ENCODE measurements around the gene HEPN1. TPM values are rescaled to one million over a fixed set of nuclear protein-coding genes. Genes with fewer than 3 reads are reported as not detected.

Gene HEPN1
- total RNA-seq, 1 donor from 2014 or later: not detected

DNA sequence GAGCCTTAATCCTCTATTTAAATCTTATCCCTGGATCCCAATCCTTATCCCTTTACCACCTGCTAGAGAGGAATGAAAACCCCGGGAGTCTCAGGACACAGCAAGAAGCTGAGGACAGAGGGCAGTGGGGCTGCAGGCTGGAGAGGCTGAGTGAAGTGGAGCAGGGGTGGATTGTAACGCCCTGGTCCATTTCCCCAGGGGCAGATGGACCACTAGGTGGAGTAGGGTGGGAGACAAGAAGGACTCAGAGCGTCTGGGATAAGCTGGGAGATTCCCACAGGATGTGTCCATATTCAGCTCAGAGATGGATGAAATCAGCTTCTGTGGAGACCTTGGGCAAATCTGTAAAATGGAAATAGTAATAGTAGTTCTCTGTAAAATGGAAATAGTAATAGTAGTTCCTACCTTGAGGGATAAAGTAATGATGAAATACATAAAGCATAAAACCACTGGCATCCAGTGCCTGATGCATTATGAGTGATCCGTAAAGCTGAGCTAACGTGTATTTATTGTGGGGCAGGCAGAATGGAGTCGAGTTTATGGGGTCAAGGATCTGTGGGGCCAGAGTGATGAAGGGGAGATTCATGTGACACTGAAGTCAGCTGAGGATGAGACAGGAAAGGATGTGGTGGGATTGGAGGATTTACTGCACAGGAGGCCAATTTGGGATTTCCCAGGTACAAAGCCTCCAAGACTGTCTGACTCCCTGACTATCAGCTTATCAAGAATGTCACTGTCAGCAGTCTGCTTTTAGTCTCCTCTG lies 19.5 kb upstream of the HEPN1 start:
- Mint-ChIP-seq H3K36me3 (no peaks in the 10 kb centered on the region), H3K27me3 (ENCODE audit: insufficient read depth, low read depth) (no peaks in the 10 kb centered on the region), H3K4me3 (no peak overlapping the region), H3K9me3 (no peaks in the 10 kb centered on the region), H3K27ac (no peak overlapping the region), H3K4me1 (peaks cover 19% of the 10 kb centered on the region)
- no peak for TF ChIP-seq EZH2 (IDR thresholded peaks at IDR 0.05)
- TF ChIP-seq, protein P1, sequence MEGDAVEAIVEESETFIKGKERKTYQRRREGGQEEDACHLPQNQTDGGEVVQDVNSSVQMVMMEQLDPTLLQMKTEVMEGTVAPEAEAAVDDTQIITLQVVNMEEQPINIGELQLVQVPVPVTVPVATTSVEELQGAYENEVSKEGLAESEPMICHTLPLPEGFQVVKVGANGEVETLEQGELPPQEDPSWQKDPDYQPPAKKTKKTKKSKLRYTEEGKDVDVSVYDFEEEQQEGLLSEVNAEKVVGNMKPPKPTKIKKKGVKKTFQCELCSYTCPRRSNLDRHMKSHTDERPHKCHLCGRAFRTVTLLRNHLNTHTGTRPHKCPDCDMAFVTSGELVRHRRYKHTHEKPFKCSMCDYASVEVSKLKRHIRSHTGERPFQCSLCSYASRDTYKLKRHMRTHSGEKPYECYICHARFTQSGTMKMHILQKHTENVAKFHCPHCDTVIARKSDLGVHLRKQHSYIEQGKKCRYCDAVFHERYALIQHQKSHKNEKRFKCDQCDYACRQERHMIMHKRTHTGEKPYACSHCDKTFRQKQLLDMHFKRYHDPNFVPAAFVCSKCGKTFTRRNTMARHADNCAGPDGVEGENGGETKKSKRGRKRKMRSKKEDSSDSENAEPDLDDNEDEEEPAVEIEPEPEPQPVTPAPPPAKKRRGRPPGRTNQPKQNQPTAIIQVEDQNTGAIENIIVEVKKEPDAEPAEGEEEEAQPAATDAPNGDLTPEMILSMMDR (IDR thresholded peaks at IDR 0.05): peak; percentile 29
- TF ChIP-seq EZH2phosphoT487 (IDR thresholded peaks at IDR 0.05): no peak
- Histone ChIP-seq H4K20me1 (ENCODE audit: low read depth) (no peaks in the 10 kb centered on the region), H3K9ac (no peak overlapping the region), H3K36me3 (no peaks in the 10 kb centered on the region), H3F3A (ENCODE audit: low read depth) (peaks cover 10% of the 10 kb centered on the region), H3K27ac (no peak overlapping the region), H3K4me2 (no peak overlapping the region), H3K4me1 (peaks cover 22% of the 10 kb centered on the region), H3K9me3 (ENCODE audit: low read depth) (no peaks in the 10 kb centered on the region), H3K79me2 (ENCODE audit: low read depth) (no peaks in the 10 kb centered on the region), H3K4me3 (no peak overlapping the region), H2AFZ (replicated peaks) (no peak overlapping the region), H3K27me3 (peaks cover 24% of the 10 kb centered on the region)
- no peak for DNase-seq (ENCODE audit: low spot score)

DNA sequence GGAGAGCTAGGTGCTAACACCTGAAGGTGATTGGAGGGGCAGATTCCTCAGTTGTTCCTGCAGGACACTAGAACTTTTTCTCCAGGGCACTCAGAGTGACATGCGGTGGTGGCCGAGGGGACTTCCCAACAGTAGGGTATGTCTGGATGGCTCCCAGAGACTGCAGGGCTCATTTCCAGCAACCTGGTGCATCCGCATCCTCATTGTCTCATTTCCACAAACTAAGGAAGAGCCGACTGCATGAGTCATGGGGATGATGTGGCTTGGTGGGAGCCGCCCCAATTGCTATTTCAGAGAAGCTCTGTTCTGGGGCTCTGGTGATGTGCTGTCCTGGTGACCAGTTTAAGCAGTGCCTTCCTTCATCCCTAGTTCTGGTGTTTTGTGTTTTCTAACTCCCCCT lies 18.6 kb upstream of the HEPN1 start:
- Histone ChIP-seq H3K79me2 (ENCODE audit: low read depth) (no peaks in the 10 kb centered on the region), H3K27ac (no peak overlapping the region), H3K4me3 (no peak overlapping the region), H3K36me3 (no peaks in the 10 kb centered on the region), H3K4me2 (no peak overlapping the region), H3K4me1 (peaks cover 22% of the 10 kb centered on the region), H3K9ac (no peak overlapping the region), H3K9me3 (ENCODE audit: low read depth) (no peaks in the 10 kb centered on the region), H4K20me1 (ENCODE audit: low read depth) (no peaks in the 10 kb centered on the region), H3F3A (ENCODE audit: low read depth) (peaks cover 10% of the 10 kb centered on the region), H2AFZ (replicated peaks) (no peak overlapping the region), H3K27me3 (peaks cover 24% of the 10 kb centered on the region)
- TF ChIP-seq EZH2 (IDR thresholded peaks at IDR 0.05) (no peak), EZH2phosphoT487 (IDR thresholded peaks at IDR 0.05) (no peak)
- TF ChIP-seq, protein P1 (IDR thresholded peaks at IDR 0.05): no peak
- peaks cover 19% of the 10 kb centered on the region for H3K4me1 Mint-ChIP-seq
- H3K36me3 Mint-ChIP-seq: no peaks in the 10 kb centered on the region
- DNase-seq (ENCODE audit: low spot score): no peak
- H3K4me3 Mint-ChIP-seq: no peak overlapping the region
- no peaks in the 10 kb centered on the region for H3K27me3 Mint-ChIP-seq (ENCODE audit: insufficient read depth, low read depth)
- no peak overlapping the region for H3K27ac Mint-ChIP-seq
- peaks cover under 1% of the 10 kb centered on the region for H3K9me3 Mint-ChIP-seq

DNA sequence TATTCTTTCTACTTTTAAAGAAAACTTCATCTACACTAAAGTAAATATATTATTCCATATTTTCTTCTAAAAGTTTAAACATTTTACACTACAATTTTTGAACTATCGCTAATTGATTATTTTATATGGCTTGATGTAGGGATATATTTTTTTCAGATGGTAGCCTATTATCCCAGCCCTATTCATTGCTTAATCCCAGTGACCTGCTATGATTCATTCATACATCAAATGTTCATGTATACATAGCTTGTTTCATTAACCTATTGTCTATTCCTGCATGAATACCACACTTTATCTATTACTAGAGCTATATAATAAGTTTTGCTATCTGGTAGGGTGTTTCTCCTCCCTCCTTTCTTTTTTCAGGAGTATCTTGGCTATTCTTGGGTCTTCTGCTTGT lies 16.4 kb upstream of the HEPN1 start:
- H3K27ac ChIP-seq: no peak overlapping the region
- no peaks in the 10 kb centered on the region for H4K20me1 ChIP-seq (ENCODE audit: low read depth)
- H3K9ac ChIP-seq: no peak overlapping the region
- Mint-ChIP-seq H3K36me3 (no peaks in the 10 kb centered on the region), H3K4me1 (peaks cover 14% of the 10 kb centered on the region), H3K27me3 (ENCODE audit: insufficient read depth, low read depth) (peaks cover 2% of the 10 kb centered on the region), H3K9me3 (peaks cover 4% of the 10 kb centered on the region), H3K27ac (no peak overlapping the region), H3K4me3 (no peak overlapping the region)
- H3K27me3 ChIP-seq: peaks cover 24% of the 10 kb centered on the region
- H3F3A ChIP-seq (ENCODE audit: low read depth): peaks cover 10% of the 10 kb centered on the region
- H3K36me3 ChIP-seq: no peaks in the 10 kb centered on the region
- no peaks in the 10 kb centered on the region for H3K9me3 ChIP-seq (ENCODE audit: low read depth)
- no peak overlapping the region for H2AFZ ChIP-seq (replicated peaks)
- H3K4me2 ChIP-seq: no peak overlapping the region
- peaks cover 19% of the 10 kb centered on the region for H3K4me1 ChIP-seq
- H3K4me3 ChIP-seq: no peak overlapping the region
- no peaks in the 10 kb centered on the region for H3K79me2 ChIP-seq (ENCODE audit: low read depth)
- TF ChIP-seq, protein P1 (IDR thresholded peaks at IDR 0.05): no peak
- TF ChIP-seq EZH2phosphoT487 (IDR thresholded peaks at IDR 0.05): no peak
- no peak for TF ChIP-seq EZH2 (IDR thresholded peaks at IDR 0.05)
- no peak for DNase-seq (ENCODE audit: low spot score)

Measured in neural progenitor cell (in vitro differentiated cells).